Measurements from ENCODE around the gene RINL.

DNA sequence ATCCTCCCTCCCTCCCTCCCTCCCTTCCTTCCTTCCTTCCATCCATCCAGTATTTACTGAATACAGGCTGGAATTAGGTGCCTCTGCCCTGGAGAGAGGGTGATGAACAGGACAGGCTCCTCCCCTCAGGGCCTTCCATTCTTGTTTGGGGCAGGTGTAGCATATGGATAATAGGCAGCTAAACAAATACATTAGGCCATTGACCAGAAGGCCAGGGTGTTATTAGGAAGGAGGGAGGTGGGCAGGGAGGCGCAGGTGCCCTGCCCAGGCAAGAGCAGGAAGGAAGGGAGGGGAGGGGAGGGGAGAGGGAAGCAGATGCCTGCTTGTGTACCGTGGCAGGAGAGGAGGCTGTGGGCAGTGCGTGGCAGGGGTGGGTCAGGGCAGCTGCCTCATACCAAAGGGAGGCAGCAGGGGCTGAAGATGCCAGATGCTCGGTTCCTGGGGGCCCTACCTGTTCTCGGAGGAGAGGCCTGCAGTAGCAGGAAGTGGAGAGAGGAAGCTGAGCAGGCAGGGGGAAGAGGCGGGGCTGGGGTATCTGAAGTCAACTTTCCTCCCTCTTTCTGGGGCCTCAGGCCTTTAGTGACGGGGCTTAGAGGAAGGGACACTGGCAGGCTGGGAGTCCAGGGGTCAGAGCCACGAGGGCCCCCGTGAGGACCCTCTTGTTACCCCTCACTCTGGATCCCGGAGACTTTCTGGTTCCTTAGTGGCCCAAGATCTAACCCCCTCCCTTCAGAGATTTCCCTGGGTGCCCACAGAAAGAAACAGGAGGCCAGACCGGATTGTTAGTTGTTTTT lies at the start of gene RINL:
- TF ChIP-seq, protein P1, sequence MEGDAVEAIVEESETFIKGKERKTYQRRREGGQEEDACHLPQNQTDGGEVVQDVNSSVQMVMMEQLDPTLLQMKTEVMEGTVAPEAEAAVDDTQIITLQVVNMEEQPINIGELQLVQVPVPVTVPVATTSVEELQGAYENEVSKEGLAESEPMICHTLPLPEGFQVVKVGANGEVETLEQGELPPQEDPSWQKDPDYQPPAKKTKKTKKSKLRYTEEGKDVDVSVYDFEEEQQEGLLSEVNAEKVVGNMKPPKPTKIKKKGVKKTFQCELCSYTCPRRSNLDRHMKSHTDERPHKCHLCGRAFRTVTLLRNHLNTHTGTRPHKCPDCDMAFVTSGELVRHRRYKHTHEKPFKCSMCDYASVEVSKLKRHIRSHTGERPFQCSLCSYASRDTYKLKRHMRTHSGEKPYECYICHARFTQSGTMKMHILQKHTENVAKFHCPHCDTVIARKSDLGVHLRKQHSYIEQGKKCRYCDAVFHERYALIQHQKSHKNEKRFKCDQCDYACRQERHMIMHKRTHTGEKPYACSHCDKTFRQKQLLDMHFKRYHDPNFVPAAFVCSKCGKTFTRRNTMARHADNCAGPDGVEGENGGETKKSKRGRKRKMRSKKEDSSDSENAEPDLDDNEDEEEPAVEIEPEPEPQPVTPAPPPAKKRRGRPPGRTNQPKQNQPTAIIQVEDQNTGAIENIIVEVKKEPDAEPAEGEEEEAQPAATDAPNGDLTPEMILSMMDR (IDR thresholded peaks at IDR 0.05) = no peak
- TF ChIP-seq CREB1 (CRISPR knock-in tag; IDR thresholded peaks at IDR 0.05) = no peak

Measured in WTC11 (cell line).